GM12878 (cell line): Measurements from ENCODE around the gene TCEA2. TPM values are rescaled to one million over a fixed set of nuclear protein-coding genes. Genes with fewer than 3 reads are reported as not detected.

Experiments
- ATAC-seq: fragments of 200-7000 bp; cut with Tn5 transposase; 3 replicates; pipeline ENCODE4 v1.9.1; 2020; ENCODE audit warnings: mild to moderate bottlenecking, moderate library complexity
- BruUV-seq: library from RNA; stranded (reverse); fragments of 400-500 nt; replicated peaks from 2 replicates; lab custom pipeline; 2021; lab: Mats Ljungman, UMichigan
- CTCF ChIA-PET: fragments of 300-600 bp; sonication (Branson Sonifier 250); formaldehyde crosslinking; extraction: SDS; loops from one replicate; lab custom pipeline; 2021; ENCODE audit warnings: inconsistent platforms; lab: Yijun Ruan, JAX
- POLR2A ChIA-PET: fragments of 350-600 bp; formaldehyde crosslinking; extraction: SDS; loops from one replicate; lab custom pipeline; 2021; ENCODE audit warnings: inconsistent platforms; lab: Charles Lee
- RAD21 ChIA-PET: fragments of 300-600 bp; sonication (Branson Sonifier 250); formaldehyde crosslinking; loops from one replicate; lab custom pipeline; 2023; ENCODE audit warnings: antibody characterized with exemption; ENCODE audit not compliant: unreplicated experiment; lab: Charles Lee
- SMC1A ChIA-PET: fragments of 300-600 bp; sonication (Branson Sonifier 250); formaldehyde crosslinking; loops from one replicate; lab custom pipeline; 2023; ENCODE audit not compliant: unreplicated experiment, uncharacterized antibody; lab: Charles Lee
- DNase-seq: peaks from one replicate; pipeline ENCODE4 v3.0.0-alpha.2; 2011; ENCODE audit warnings: low read depth, low spot score
- FAIRE-seq: peaks from 3 replicates; lab custom pipeline; 2011; peaks lifted over from hg19 to GRCh38; lab: Jason Lieb, UNC
- H2AFZ ChIP-seq: 2 replicates; pipeline ENCODE4 v1.6.0; 2011; ENCODE audit warnings: low read depth, low read length, control low read depth; ENCODE audit not compliant: control insufficient read depth
- H3K27ac ChIP-seq: 2 replicates; pipeline ENCODE4 v1.5.1; 2011; ENCODE audit warnings: control low read depth; ENCODE audit not compliant: control insufficient read depth, insufficient read depth
- H3K27me3 ChIP-seq, 2 experiments: replicated peaks in 1 of 2; 2 replicates each; pipeline versions ENCODE4 v1.6.0 to v1.6.1; 2011; ENCODE audit warnings: low read length in 1 of 2; ENCODE audit not compliant: control insufficient read depth in 2 of 2, insufficient read depth in 2 of 2
- H3K36me3 ChIP-seq, 2 experiments: 2 replicates each; pipeline ENCODE4 v1.5.1; 2011; ENCODE audit warnings: low read length in 1 of 2; ENCODE audit not compliant: control insufficient read depth in 2 of 2, insufficient read depth in 2 of 2
- H3K4me1 ChIP-seq: 2 replicates; pipeline ENCODE4 v1.6.1; 2011; ENCODE audit warnings: mild to moderate bottlenecking, low read length, moderate library complexity, mixed read lengths; ENCODE audit not compliant: control insufficient read depth, insufficient read depth
- H3K4me2 ChIP-seq: 2 replicates; pipeline ENCODE4 v1.6.0; 2011; ENCODE audit warnings: control low read depth; ENCODE audit not compliant: control insufficient read depth, insufficient read depth
- H3K4me3 ChIP-seq: fragments of 200-600 bp; sonication (generic); 2 replicates; pipeline ENCODE4 v1.5.1; 2016
- H3K79me2 ChIP-seq: 2 replicates; pipeline ENCODE4 v1.6.0; 2011; ENCODE audit warnings: low read length; ENCODE audit not compliant: control insufficient read depth, insufficient read depth
- H3K9ac ChIP-seq: 2 replicates; pipeline ENCODE4 v1.8.0; 2011; ENCODE audit warnings: low read length, control low read depth, mixed read lengths; ENCODE audit not compliant: control insufficient read depth, insufficient read depth
- H3K9me3 ChIP-seq: replicated peaks from 3 replicates; pipeline ENCODE4 v1.5.1; 2011; ENCODE audit warnings: mild to moderate bottlenecking, low read length; ENCODE audit not compliant: control insufficient read depth, insufficient read depth
- H4K20me1 ChIP-seq: 2 replicates; pipeline ENCODE4 v1.6.0; 2011; ENCODE audit not compliant: control insufficient read depth, insufficient read depth
- E2F4 ChIP-seq: IDR thresholded peaks from 2 replicates; pipeline ENCODE4 v1.6.1; 2012; ENCODE audit warnings: low read depth, low read length, improper control_type of control experiment
- FOXK2 ChIP-seq: fragments of 450-650 bp; IDR thresholded peaks from 2 replicates; pipeline ENCODE4 v1.6.1; 2017; ENCODE audit warnings: mild to moderate bottlenecking, moderate library complexity
- NFXL1 ChIP-seq: fragments of 450-650 bp; IDR thresholded peaks from 2 replicates; pipeline ENCODE4 v1.6.1; 2017; ENCODE audit warnings: antibody characterized with exemption, mild to moderate bottlenecking, borderline replicate concordance
- SREBF1 ChIP-seq: IDR thresholded peaks from 2 replicates; pipeline ENCODE4 v1.6.1; 2012; ENCODE audit warnings: mild to moderate bottlenecking, low read length
- ZNF687 ChIP-seq: fragments of 450-650 bp; IDR thresholded peaks from 2 replicates; pipeline ENCODE4 v1.6.1; 2017; ENCODE audit warnings: mild to moderate bottlenecking, moderate library complexity
- WGBS: methylation state at CpG from one replicate; pipeline ENCODE4 v1.1.6; 2016; ENCODE audit warnings: low lambda C conversion rate; ENCODE audit not compliant: insufficient replicate concordance, insufficient coverage; ENCODE audit errors: missing lambda C conversion rate; 5-methylcytosine and 5-hydroxymethylcytosine counted together
- in situ Hi-C: fragments of 300-500 bp; cut with MboI; formaldehyde crosslinking; loops from 9 replicates; pipeline ENCODE4 v1.14.3; 2018; ENCODE audit warnings: mixed read lengths
- intact Hi-C: fragments of 100-400 bp; cut with micrococcal nuclease; formaldehyde crosslinking; loops from one replicate; pipeline ENCODE4 v1.14.2; 2022; ENCODE audit not compliant: unreplicated experiment
- polyA plus RNA-seq, 11 experiments: library from polyadenylated mRNA; depleted of rRNA in 4 of 11; unstranded in 6 of 11; stranded (reverse) in 5 of 11; fragments of >200 nt; fragmentation: Nextera tagmentation in 4 of 11; fragmentation: Illumina TruSeq in 1 of 11; extraction: Ambion mirVana in 4 of 11; extraction: Trizol in 1 of 11; gene quantifications; 1 replicate in 1 of 11; 2 replicates in 10 of 11; pipeline versions ENCODE4 v1.2.1 to v1.2.3, GENCODE V29; 2011 to 2016; ENCODE audit warnings: inconsistent platforms in 2 of 11, missing spikeins in 2 of 11, low read depth in 1 of 11
- total RNA-seq, 4 experiments: library from RNA; depleted of rRNA in 3 of 4; stranded (reverse); fragments of >200 nt in 3 of 4; fragmentation: Illumina TruSeq in 1 of 4; extraction: Trizol in 1 of 4; gene quantifications; 2 replicates each; pipeline versions ENCODE4 v1.2.1 to v1.2.3, GENCODE V29; 2013 to 2021
- TF ChIP-seq, protein P1 (sequence below): fragments of 150-350 bp; IDR thresholded peaks from 2 replicates; pipeline ENCODE4 v1.6.1; 2016; ENCODE audit warnings: low read depth, low read length
- TF ChIP-seq, protein P2 (sequence below): fragments of 450-650 bp; IDR thresholded peaks from 2 replicates; pipeline ENCODE4 v1.6.1; 2017; ENCODE audit warnings: borderline replicate concordance

The TCEA2 gene
- total and polyA plus RNA-seq, 10 of the 15 experiments (the other 5 are each of a cell fraction or from before 2014, with no cell fraction given) = 3.4 to 42.5 (median 13.3) TPM

DNA sequence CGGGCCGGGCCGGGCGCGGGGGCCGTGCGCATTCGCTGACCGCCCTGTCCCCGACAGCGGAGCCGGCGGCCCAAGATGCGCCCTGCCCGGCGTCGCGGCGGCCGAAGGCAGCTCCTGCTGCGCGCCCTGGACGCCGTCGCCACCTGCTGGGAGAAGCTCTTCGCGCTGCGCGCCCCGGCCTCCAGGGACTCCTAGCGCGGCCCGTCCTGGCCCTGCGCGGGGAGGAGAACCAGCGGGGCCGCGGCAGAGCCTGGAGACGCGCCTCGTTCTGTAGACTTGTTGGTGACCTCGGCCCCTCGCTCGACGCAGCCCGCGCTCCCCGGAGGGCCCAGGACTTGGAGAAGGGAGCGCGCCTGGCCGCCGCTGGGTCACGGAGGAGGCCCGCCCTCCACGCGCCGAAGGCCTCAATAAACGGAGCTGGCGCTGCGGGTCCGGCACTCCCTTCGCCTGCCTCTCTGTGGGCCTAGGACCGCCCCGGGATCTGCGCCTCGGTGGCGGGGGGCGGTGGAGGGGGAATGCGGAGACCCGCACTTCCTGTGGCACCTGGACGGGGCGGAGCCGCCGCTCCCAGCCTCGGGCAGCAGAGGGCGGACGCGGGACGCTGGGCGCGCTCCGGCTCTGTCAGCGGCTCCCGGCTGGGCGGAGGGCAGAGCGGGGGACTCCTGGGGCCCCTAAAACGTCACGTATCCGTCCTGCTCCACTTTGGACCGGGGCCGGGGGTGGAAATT, 24.3 kb upstream of the TCEA2 start:
- Histone ChIP-seq H3K79me2 (peaks cover 4% of the 10 kb centered on the region), H2AFZ (peak overlapping the region; percentile 64), H3K36me3 (peaks cover 4 to 6% of the 10 kb centered on the region in 2 experiments; a peak in 3 of 4 replicates), H3K27me3 (no peaks in the 10 kb centered on the region), H3K4me2 (peak overlapping the region; percentile 70), H4K20me1 (no peaks in the 10 kb centered on the region), H3K9me3 (no peaks in the 10 kb centered on the region), H3K4me3 (peak overlapping the region; percentile 58), H3K9ac (peak overlapping the region; percentile 64), H3K4me1 (peaks cover 51% of the 10 kb centered on the region), H3K27ac (peak overlapping the region; percentile 69)
- RAD21 ChIA-PET = interaction anchor here (0.7 to 7.1 kb wide), 22 partner anchors 16 to 501 kb away, joined by 3 to 92 read pairs (median 4); partner anchors contain the start of genes NPBWR2, OPRL1, PRPF6 and PTK6
- no TSS peak for BruUV-seq
- SMC1A ChIA-PET = interaction anchor here (0.6 to 6.1 kb wide), 11 partner anchors 9 to 81 kb away, joined by 3 to 52 read pairs (median 3); partner anchors contain the start of genes OPRL1, PRPF6, RGS19 and SAMD10
- FAIRE-seq (no peak), DNase-seq (no peak), ATAC-seq (peak; percentile 68)
- 2% methylated on average over 86 of the region's 91 CpGs for WGBS
- in situ Hi-C loops (no loop called here), intact Hi-C loops (loop anchor here (1.0 to 2.0 kb wide), 3 partner anchors 18 to 82 kb away; no protein-coding TSS in a partner anchor)
- CTCF ChIA-PET = interaction anchor here (0.6 to 9.1 kb wide), 28 partner anchors 11 to 517 kb away, joined by 3 to 108 read pairs (median 4); partner anchors contain the start of genes OPRL1, PRPF6, RGS19 and RTEL1
- POLR2A ChIA-PET = interaction anchor here (0.6 to 7.2 kb wide), 11 partner anchors 15 to 501 kb away, joined by 3 to 63 read pairs (median 5); partner anchors contain the start of genes PRPF6, PTK6, SAMD10 and TCEA2
- TF ChIP-seq SREBF1 (no peak), E2F4 (no peak), NFXL1 (no peak; the same call in 1 of the 2 replicates), ZNF687 (peak; percentile 90), FOXK2 (no peak)
- TF ChIP-seq, protein P1, sequence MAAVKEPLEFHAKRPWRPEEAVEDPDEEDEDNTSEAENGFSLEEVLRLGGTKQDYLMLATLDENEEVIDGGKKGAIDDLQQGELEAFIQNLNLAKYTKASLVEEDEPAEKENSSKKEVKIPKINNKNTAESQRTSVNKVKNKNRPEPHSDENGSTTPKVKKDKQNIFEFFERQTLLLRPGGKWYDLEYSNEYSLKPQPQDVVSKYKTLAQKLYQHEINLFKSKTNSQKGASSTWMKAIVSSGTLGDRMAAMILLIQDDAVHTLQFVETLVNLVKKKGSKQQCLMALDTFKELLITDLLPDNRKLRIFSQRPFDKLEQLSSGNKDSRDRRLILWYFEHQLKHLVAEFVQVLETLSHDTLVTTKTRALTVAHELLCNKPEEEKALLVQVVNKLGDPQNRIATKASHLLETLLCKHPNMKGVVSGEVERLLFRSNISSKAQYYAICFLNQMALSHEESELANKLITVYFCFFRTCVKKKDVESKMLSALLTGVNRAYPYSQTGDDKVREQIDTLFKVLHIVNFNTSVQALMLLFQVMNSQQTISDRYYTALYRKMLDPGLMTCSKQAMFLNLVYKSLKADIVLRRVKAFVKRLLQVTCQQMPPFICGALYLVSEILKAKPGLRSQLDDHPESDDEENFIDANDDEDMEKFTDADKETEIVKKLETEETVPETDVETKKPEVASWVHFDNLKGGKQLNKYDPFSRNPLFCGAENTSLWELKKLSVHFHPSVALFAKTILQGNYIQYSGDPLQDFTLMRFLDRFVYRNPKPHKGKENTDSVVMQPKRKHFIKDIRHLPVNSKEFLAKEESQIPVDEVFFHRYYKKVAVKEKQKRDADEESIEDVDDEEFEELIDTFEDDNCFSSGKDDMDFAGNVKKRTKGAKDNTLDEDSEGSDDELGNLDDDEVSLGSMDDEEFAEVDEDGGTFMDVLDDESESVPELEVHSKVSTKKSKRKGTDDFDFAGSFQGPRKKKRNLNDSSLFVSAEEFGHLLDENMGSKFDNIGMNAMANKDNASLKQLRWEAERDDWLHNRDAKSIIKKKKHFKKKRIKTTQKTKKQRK = no peak
- TF ChIP-seq, protein P2, sequence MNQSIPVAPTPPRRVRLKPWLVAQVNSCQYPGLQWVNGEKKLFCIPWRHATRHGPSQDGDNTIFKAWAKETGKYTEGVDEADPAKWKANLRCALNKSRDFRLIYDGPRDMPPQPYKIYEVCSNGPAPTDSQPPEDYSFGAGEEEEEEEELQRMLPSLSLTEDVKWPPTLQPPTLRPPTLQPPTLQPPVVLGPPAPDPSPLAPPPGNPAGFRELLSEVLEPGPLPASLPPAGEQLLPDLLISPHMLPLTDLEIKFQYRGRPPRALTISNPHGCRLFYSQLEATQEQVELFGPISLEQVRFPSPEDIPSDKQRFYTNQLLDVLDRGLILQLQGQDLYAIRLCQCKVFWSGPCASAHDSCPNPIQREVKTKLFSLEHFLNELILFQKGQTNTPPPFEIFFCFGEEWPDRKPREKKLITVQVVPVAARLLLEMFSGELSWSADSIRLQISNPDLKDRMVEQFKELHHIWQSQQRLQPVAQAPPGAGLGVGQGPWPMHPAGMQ = no peak
